ENCODE results near the gene ADCY1. TPM values are rescaled to one million over a fixed set of nuclear protein-coding genes. Genes with fewer than 3 reads are reported as not detected.

Gene ADCY1
- total RNA-seq, 1 experiment from 2014 or later = 0.71 TPM

GRCh38 chr7:45581271-45581780 is 7.2 kb downstream of the ADCY1 start:
- H3K36me3 ChIP-seq (ENCODE audit: insufficient read depth, low read length, poor library complexity, severe bottlenecking) = no peaks in the 10 kb centered on the region
- POLR2A ChIA-PET (ENCODE audit: low non-redundant PET) = no interaction called here
- no peaks in the 10 kb centered on the region for H3K9me3 ChIP-seq (ENCODE audit: low read depth, low read length, poor library complexity, severe bottlenecking)
- intact Hi-C loops (cut with micrococcal nuclease; ENCODE audit: unreplicated experiment) = no loop called here
- TF ChIP-seq CTCF (conservative IDR thresholded peaks at IDR 0.05; ENCODE audit: low read depth, low read length) = no peak
- H3K4me3 ChIP-seq (ENCODE audit: low read depth, low read length, poor library complexity, severe bottlenecking) = no peak overlapping the region
- no peaks in the 10 kb centered on the region for H3K4me1 ChIP-seq (ENCODE audit: insufficient read depth, low read length, poor library complexity, severe bottlenecking)
- no peak overlapping the region for H3K27ac ChIP-seq (ENCODE audit: low read depth, low read length, poor library complexity, severe bottlenecking)
- CTCF ChIA-PET = no interaction called here
- no TSS peak for BruUV-seq (replicated peaks)
- peaks cover 17% of the 10 kb centered on the region for H3K27me3 ChIP-seq (replicated peaks; ENCODE audit: insufficient read depth, low read depth, low read length, poor library complexity)
- DNase-seq (ENCODE audit: low spot score) = no peak

GRCh38 chr7:45582136-45582749 is 8.1 kb downstream of the ADCY1 start:
- intact Hi-C loops (cut with micrococcal nuclease; ENCODE audit: unreplicated experiment) = no loop called here
- Histone ChIP-seq H3K36me3 (ENCODE audit: insufficient read depth, low read length, poor library complexity, severe bottlenecking) (no peaks in the 10 kb centered on the region), H3K9me3 (ENCODE audit: low read depth, low read length, poor library complexity, severe bottlenecking) (no peaks in the 10 kb centered on the region), H3K4me3 (ENCODE audit: low read depth, low read length, poor library complexity, severe bottlenecking) (no peak overlapping the region), H3K4me1 (ENCODE audit: insufficient read depth, low read length, poor library complexity, severe bottlenecking) (no peaks in the 10 kb centered on the region), H3K27me3 (replicated peaks; ENCODE audit: insufficient read depth, low read depth, low read length, poor library complexity) (peaks cover 7% of the 10 kb centered on the region), H3K27ac (ENCODE audit: low read depth, low read length, poor library complexity, severe bottlenecking) (no peak overlapping the region)
- CTCF ChIA-PET = no interaction called here
- no peak for DNase-seq (ENCODE audit: low spot score)
- POLR2A ChIA-PET (ENCODE audit: low non-redundant PET) = no interaction called here
- no TSS peak for BruUV-seq (replicated peaks)
- TF ChIP-seq EZH2 (IDR thresholded peaks at IDR 0.05; ENCODE audit: borderline replicate concordance, low read depth, low read length, poor library complexity, severe bottlenecking) (no peak), CTCF (conservative IDR thresholded peaks at IDR 0.05; ENCODE audit: low read depth, low read length) (no peak)

- H3K27ac ChIP-seq (ENCODE audit: low read depth, low read length, poor library complexity, severe bottlenecking) = no peak overlapping the region
- intact Hi-C loops (cut with micrococcal nuclease; ENCODE audit: unreplicated experiment) = no loop called here
- peaks cover 1% of the 10 kb centered on the region for H3K27me3 ChIP-seq (replicated peaks; ENCODE audit: insufficient read depth, low read depth, low read length, poor library complexity)
- H3K4me3 ChIP-seq (ENCODE audit: low read depth, low read length, poor library complexity, severe bottlenecking) = no peak overlapping the region
- TF ChIP-seq CTCF (conservative IDR thresholded peaks at IDR 0.05; ENCODE audit: low read depth, low read length) = no peak
- no peak for TF ChIP-seq EZH2 (IDR thresholded peaks at IDR 0.05; ENCODE audit: borderline replicate concordance, low read depth, low read length, poor library complexity, severe bottlenecking)
- POLR2A ChIA-PET (ENCODE audit: low non-redundant PET) = no interaction called here
- CTCF ChIA-PET = no interaction called here
- no peaks in the 10 kb centered on the region for H3K4me1 ChIP-seq (ENCODE audit: insufficient read depth, low read length, poor library complexity, severe bottlenecking)
- H3K36me3 ChIP-seq (ENCODE audit: insufficient read depth, low read length, poor library complexity, severe bottlenecking) = no peaks in the 10 kb centered on the region
- no peaks in the 10 kb centered on the region for H3K9me3 ChIP-seq (ENCODE audit: low read depth, low read length, poor library complexity, severe bottlenecking)
- no TSS peak for BruUV-seq (replicated peaks)
- no peak for DNase-seq (ENCODE audit: low spot score)
Measured at GRCh38 chr7:45582868-45583277, 8.7 kb downstream of the ADCY1 start.

Measured in A673 (cell line).